Stimulated activated CD8-positive, alpha-beta memory T cell treated with anti-CD3 and anti-CD28 coated beads, Interleukin-7, amount 100 ng/mL, for 1 hour (primary cell): Measurements from ENCODE around the gene MPP3.

ENCODE experiments used
- DNase-seq, 2 donors: peaks; one replicate each; pipeline ENCODE4 v3.0.0-alpha.2; 2020; ENCODE audit warnings: low read depth in 2 of 2

MPP3 gene

GRCh38 chr17:43832168-43832975 is 574 bp downstream of the MPP3 start:
- no peak for DNase-seq

GRCh38 chr17:43831633-43832032 is 1.3 kb downstream of the MPP3 start:
- no peak for DNase-seq

GRCh38 chr17:43830510-43831140 is 2.3 kb downstream of the MPP3 start:
- no peak for DNase-seq

GRCh38 chr17:43829738-43830137 is 3.2 kb downstream of the MPP3 start:
- no peak for DNase-seq

GRCh38 chr17:43827596-43827995 is 5.3 kb downstream of the MPP3 start:
- no peak for DNase-seq

- no peak for DNase-seq
Measured at GRCh38 chr17:43826206-43826605, 6.7 kb downstream of the MPP3 start.

GRCh38 chr17:43825567-43825966 is 7.4 kb downstream of the MPP3 start:
- no peak for DNase-seq

GRCh38 chr17:43823350-43824084 is 9.4 kb downstream of the MPP3 start:
- DNase-seq = no peak

- no peak for DNase-seq
Measured at GRCh38 chr17:43822570-43823190, 10.3 kb downstream of the MPP3 start.

- DNase-seq = no peak
Measured at GRCh38 chr17:43820759-43821158, 12.2 kb downstream of the MPP3 start.

- no peak for DNase-seq
Measured at GRCh38 chr17:43818966-43819365, 14.0 kb downstream of the MPP3 start.

GRCh38 chr17:43817826-43818225 is 15.1 kb downstream of the MPP3 start:
- no peak for DNase-seq

GRCh38 chr17:43816336-43817320 is 16.3 kb downstream of the MPP3 start:
- no peak for DNase-seq

- no peak for DNase-seq
Measured at GRCh38 chr17:43814714-43815113, 18.2 kb downstream of the MPP3 start.

GRCh38 chr17:43814026-43814425 is 18.9 kb downstream of the MPP3 start:
- no peak for DNase-seq

GRCh38 chr17:43813386-43813785 is 19.6 kb downstream of the MPP3 start:
- no peak for DNase-seq

- DNase-seq = no peak
Measured at GRCh38 chr17:43812396-43813265, 20.3 kb downstream of the MPP3 start.

- DNase-seq = no peak
Measured at GRCh38 chr17:43810823-43811222, 22.1 kb downstream of the MPP3 start.

GRCh38 chr17:43810226-43810715 is 22.7 kb downstream of the MPP3 start:
- no peak for DNase-seq

- no peak for DNase-seq
Measured at GRCh38 chr17:43809121-43809520, 23.8 kb downstream of the MPP3 start.
